B cell (primary cell): ENCODE measurements around the gene ADA.

ENCODE experiments used
- EZH2 ChIP-seq: IDR thresholded peaks from 2 replicates; pipeline ENCODE4 v1.6.1; 2012; ENCODE audit warnings: borderline replicate concordance, low read depth, mild to moderate bottlenecking, moderate library complexity, low read length; ENCODE audit not compliant: insufficient read depth, poor library complexity, severe bottlenecking
- TF ChIP-seq, protein P1 (sequence below): fragments of 200-600 bp; IDR thresholded peaks from one replicate; pipeline ENCODE4 v1.8.0; 2022; ENCODE audit warnings: antibody characterized with exemption, mild to moderate bottlenecking

DNA sequence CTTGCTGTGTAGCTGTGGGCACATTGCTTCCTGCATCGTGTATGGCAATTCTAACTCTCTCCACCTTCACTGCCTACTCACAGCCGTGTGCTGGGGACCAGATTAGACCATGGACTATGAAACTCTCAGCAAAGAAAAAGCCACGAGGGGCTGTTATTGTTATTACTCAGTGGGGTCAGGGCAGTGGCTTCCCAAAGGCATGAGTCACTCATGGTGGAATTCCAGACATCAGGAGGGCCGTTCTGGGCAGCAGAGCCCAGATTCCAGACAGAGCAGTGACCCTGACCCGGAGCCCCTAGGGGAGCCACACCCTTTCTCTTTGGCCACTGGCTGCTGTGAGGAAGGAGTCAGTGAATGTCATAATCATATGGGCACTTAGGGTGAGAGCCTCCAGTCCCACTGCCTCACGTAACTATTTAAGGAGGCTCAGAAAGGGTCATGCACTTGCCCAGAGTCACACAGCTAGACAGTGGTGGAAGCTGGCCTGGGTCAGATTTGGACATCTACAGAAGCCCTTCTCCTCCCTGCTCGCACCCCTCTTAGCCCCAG is 41.5 kb upstream of the ADA start:
- TF ChIP-seq, protein P1, sequence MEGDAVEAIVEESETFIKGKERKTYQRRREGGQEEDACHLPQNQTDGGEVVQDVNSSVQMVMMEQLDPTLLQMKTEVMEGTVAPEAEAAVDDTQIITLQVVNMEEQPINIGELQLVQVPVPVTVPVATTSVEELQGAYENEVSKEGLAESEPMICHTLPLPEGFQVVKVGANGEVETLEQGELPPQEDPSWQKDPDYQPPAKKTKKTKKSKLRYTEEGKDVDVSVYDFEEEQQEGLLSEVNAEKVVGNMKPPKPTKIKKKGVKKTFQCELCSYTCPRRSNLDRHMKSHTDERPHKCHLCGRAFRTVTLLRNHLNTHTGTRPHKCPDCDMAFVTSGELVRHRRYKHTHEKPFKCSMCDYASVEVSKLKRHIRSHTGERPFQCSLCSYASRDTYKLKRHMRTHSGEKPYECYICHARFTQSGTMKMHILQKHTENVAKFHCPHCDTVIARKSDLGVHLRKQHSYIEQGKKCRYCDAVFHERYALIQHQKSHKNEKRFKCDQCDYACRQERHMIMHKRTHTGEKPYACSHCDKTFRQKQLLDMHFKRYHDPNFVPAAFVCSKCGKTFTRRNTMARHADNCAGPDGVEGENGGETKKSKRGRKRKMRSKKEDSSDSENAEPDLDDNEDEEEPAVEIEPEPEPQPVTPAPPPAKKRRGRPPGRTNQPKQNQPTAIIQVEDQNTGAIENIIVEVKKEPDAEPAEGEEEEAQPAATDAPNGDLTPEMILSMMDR: no peak
- no peak for TF ChIP-seq EZH2
